GM18861 (cell line): ENCODE data around the gene ELOVL1.

ENCODE experiments used
- ATAC-seq: cut with Tn5 transposase; IDR thresholded peaks from one replicate; pipeline ENCODE4 v1.9.1; 2021; ENCODE audit not compliant: unreplicated experiment

ELOVL1 gene

GRCh38 chr1:43358121-43358745 is 9.6 kb downstream of the ELOVL1 start:
- no peak for ATAC-seq

GRCh38 chr1:43357251-43357650 is 10.6 kb downstream of the ELOVL1 start:
- no peak for ATAC-seq

GRCh38 chr1:43354936-43355335 is 12.9 kb downstream of the ELOVL1 start:
- ATAC-seq, result no peak

- ATAC-seq, result no peak
These were observed 13.3 kb downstream of the ELOVL1 start for GRCh38 chr1:43354471-43354870.

- no peak for ATAC-seq
These were observed 14.9 kb downstream of the ELOVL1 start for GRCh38 chr1:43352881-43353280.

GRCh38 chr1:43352351-43352705 is 15.5 kb downstream of the ELOVL1 start:
- no peak for ATAC-seq

- no peak for ATAC-seq
These were observed 16.1 kb downstream of the ELOVL1 start for GRCh38 chr1:43351421-43352350.

GRCh38 chr1:43350976-43351375 is 16.8 kb downstream of the ELOVL1 start:
- no peak for ATAC-seq

GRCh38 chr1:43349594-43350306 is 18.1 kb downstream of the ELOVL1 start:
- no peak for ATAC-seq

GRCh38 chr1:43348809-43349593 is 18.8 kb downstream of the ELOVL1 start:
- no peak for ATAC-seq

GRCh38 chr1:43348343-43348808 is 19.4 kb downstream of the ELOVL1 start:
- no peak for ATAC-seq

- no peak for ATAC-seq
These were observed 21.2 kb downstream of the ELOVL1 start for GRCh38 chr1:43346636-43347035.

- no peak for ATAC-seq
These were observed 22.7 kb downstream of the ELOVL1 start for GRCh38 chr1:43345120-43345519.

GRCh38 chr1:43344267-43344850 is 23.5 kb downstream of the ELOVL1 start:
- ATAC-seq, result no peak

GRCh38 chr1:43340559-43340958 is 27.3 kb downstream of the ELOVL1 start:
- no peak for ATAC-seq

- no peak for ATAC-seq
These were observed 28.1 kb downstream of the ELOVL1 start for GRCh38 chr1:43339584-43340232.

GRCh38 chr1:43338001-43338400 is 29.8 kb downstream of the ELOVL1 start:
- no peak for ATAC-seq

GRCh38 chr1:43337588-43337987 is 30.2 kb downstream of the ELOVL1 start, which contains the start of gene MPL:
MPL (plus strand) TSS chr1:43337818; CDS start chr1:43337849, 31 bp downstream.
- ATAC-seq, result no peak

GRCh38 chr1:43334453-43335205 is 33.2 kb downstream of the ELOVL1 start:
- ATAC-seq, result no peak
